HFF-Myc (cell line): ENCODE data around the gene CABP7.

Experiments used
- DNase-seq: peaks from one replicate; pipeline ENCODE4 v3.0.0-alpha.2; 2011; ENCODE audit warnings: low read depth; ENCODE audit errors: extremely low read depth
- H3K4me3 ChIP-seq: replicated peaks from 2 replicates; pipeline ENCODE4 v1.5.1; 2011; ENCODE audit warnings: low read depth, mild to moderate bottlenecking, control low read depth, low read length
- TF ChIP-seq, protein P1 (sequence below): IDR thresholded peaks from 2 replicates; pipeline ENCODE4 v1.5.1; 2012; ENCODE audit warnings: mild to moderate bottlenecking, low read depth, low read length, control low read depth; ENCODE audit errors: missing control alignments

CABP7 gene

GRCh38 chr22:29757096-29757495 is 37.3 kb downstream of the CABP7 start:
- no peak overlapping the region for H3K4me3 ChIP-seq
- no peak for DNase-seq
- TF ChIP-seq, protein P1, sequence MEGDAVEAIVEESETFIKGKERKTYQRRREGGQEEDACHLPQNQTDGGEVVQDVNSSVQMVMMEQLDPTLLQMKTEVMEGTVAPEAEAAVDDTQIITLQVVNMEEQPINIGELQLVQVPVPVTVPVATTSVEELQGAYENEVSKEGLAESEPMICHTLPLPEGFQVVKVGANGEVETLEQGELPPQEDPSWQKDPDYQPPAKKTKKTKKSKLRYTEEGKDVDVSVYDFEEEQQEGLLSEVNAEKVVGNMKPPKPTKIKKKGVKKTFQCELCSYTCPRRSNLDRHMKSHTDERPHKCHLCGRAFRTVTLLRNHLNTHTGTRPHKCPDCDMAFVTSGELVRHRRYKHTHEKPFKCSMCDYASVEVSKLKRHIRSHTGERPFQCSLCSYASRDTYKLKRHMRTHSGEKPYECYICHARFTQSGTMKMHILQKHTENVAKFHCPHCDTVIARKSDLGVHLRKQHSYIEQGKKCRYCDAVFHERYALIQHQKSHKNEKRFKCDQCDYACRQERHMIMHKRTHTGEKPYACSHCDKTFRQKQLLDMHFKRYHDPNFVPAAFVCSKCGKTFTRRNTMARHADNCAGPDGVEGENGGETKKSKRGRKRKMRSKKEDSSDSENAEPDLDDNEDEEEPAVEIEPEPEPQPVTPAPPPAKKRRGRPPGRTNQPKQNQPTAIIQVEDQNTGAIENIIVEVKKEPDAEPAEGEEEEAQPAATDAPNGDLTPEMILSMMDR, result no peak

DNA sequence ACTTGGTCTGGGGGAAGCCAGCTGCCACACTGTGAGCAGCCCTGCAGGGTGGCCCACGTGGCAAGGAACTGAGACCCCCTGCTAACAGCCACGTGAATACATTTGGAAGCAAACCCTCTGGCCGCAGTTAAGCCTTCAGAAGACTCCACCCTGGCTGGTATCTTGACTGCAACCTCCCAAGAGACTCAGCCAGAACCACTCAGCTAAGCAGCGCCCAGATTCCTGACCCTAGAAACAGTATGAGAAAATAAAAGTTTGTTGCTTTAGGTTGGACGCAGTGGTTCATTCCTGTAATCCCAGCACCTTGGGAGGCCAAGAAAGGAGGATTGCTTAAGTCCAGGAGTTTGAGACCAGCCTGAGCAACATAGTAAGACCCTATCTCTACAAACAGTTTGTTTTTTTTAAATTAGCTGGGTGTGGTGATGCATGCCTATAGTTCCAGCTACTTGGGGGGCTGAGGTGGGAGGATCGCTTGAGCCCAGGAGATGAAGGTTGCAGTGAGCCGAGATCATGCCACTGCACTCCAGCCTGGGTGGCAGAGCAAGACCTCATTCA is 38.3 kb downstream of the CABP7 start:
- DNase-seq, result no peak
- TF ChIP-seq, protein P1, result no peak
- H3K4me3 ChIP-seq, result no peak overlapping the region

- DNase-seq, result no peak
- TF ChIP-seq, protein P1, result no peak
These were observed 39.2 kb downstream of the CABP7 start for GRCh38 chr22:29758959-29759358.

DNA sequence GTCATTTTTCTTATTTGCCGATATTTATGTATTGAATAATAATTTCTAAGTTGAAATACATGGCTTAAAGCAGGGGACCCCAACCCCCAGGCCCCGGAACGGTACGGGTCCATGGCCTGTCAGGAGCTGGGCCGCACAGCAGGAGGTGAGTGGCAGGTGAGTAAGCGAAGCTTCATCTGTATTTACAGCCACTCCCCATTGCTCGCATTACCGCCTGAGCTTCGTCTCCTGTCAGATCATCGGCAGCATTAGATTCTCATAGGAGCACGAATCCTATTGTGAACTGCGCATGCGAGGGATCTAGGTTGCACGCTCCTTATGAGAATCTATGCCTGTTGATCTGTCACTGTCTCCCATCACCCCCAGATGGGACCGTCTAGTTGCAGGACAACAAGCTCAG is 42.5 kb downstream of the CABP7 start:
- no peak for DNase-seq
- no peak overlapping the region for H3K4me3 ChIP-seq
- TF ChIP-seq, protein P1, result no peak

More at GRCh38 chr22:29758959-29759358, 39.2 kb downstream of the CABP7 start:
- H3K4me3 ChIP-seq, result no peak overlapping the region

DNA sequence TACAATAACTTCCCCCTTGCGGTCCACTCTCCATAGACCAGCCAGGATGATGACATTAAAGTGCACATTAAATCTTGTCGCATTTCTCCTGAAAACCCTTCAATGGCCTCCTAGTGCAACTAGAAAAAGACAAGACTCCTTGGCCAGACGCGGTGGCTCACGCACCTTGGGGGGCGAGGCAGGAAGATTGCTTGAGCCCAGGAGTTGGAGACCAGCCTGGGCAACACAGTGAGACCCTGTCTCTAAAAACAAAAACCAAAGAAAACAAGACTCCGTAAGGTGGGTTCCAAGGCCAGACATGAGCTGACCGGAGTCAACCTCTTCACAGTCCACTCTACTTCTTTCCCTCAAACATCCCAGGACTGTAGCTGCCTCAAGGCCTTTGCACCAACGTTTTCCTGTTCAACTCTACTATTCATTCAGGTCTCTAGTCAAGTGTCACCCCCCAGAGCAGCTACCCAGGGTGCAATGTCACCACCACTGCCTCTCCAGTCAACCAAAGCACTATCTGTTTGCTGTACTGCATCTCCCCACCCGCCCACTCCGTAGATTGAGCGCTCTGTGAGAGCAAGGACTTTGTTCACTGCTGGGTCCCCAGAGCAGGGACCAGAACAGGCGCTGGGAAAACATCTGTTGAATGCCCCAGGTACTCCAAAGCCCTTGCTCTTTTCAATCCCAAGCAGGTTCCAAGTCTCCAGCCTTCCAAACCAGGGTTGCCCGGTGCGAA is 46.3 kb downstream of the CABP7 start:
- DNase-seq, result no peak
- peak overlapping the region; percentile 87 for H3K4me3 ChIP-seq
- TF ChIP-seq, protein P1, result no peak

- peak; percentile 93 for DNase-seq
- peak within 1 kb of the TSS; percentile 87 for H3K4me3 ChIP-seq
- TF ChIP-seq, protein P1, result no peak
These were observed 46.9 kb downstream of the CABP7 start, which contains the start of gene ZMAT5 for GRCh38 chr22:29766632-29767170. ZMAT5 (minus strand) TSS chr22:29767007; CDS start chr22:29748544, 18,463 bp downstream.
